Mucosa of gallbladder (tissue), 1 donor: ENCODE data around the gene LAMB3. TPM values are rescaled to one million over a fixed set of nuclear protein-coding genes. Genes with fewer than 3 reads are reported as not detected.
"Not testable (repeated sequence)": the region's sequence is repeated elsewhere in the genome, so short reads cannot be mapped to it uniquely, and the experiment has no call there.

Experiments
- DNase-seq: peaks from one replicate; pipeline ENCODE4 v3.0.0-alpha.2; 2020; ENCODE audit warnings: low spot score
- total RNA-seq: library from RNA; stranded (reverse); gene quantifications from one replicate; pipeline ENCODE4 v1.2.1, GENCODE V29; 2021
- donor health status: DM: no; HTN: no; CAD: no.

The LAMB3 gene
- 7.6 TPM for total RNA-seq

DNA sequence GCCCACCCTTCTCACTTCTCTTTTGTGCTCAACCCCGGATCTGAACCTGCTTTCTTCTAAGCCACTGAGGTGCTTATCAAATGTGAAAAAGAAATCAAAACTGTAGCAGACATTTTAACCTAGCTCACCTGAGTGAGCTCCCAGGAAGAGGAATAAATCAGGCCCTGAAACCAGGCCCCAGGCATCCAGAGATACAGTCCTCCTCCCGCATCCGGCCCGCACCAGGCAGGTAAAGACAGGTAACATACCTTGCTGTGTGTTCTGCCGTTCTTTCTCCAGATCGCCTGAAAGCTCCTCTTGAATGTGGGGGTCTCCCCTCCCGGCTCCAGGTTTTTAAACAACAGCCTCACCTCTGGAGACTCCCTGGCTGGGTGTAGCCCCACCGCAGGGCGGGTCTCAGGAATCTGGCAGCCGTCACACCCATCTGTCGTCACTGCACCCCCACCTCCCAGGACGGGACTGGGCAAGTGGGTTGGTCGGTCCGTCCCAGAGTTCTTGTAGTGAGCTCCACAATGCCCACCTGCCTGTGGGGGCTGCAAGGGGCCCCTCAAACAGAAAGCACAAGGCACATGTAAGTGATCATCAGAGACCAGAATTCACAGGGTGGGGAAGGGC, at the start of gene LAMB3:
Gene LAMB3, minus strand, starts transcription at position 305 of the 615 bp plus-strand sequence. CDS start 1,481 bp downstream, outside the sequence.
- DNase-seq, result no peak

DNA sequence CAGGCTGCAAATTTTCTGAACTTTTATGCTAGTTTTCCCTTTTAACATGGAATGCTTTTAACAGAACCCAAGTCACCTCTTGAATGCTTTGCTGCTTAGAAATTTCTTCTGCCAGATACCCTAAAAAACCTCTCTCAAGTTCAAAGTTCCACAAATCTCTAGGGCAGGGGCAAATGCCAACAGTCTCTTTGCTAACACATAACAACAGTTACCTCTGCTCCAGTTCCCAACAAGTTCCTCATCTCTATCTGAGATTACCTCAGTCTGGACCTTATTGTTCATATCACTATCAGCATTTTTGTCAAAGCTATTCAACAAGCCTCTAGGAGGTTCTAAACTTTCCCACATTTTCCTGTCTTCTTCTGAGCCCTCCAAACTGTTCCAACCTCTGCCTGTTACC, 48.5 kb upstream of the LAMB3 start:
- DNase-seq, result not testable (repeated sequence)

DNA sequence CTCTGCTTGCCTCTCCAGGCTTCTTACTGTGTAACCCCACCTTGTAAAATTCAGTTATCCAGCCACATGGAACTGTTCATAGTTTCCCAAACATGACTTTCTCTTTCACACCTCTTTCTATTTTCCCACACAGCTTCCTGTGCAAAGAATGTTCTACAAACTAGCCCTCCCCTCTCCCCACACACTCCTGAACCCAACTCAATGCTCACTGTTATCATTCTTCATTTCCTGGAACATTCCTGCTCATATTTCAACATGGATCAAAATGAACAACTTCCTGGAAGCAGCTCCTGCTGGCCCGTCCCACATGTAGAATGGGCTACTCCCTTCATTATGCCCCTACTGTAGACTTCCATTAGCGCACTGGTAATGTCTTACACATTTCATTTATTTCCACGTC, 44.9 kb upstream of the LAMB3 start:
- no peak for DNase-seq

DNA sequence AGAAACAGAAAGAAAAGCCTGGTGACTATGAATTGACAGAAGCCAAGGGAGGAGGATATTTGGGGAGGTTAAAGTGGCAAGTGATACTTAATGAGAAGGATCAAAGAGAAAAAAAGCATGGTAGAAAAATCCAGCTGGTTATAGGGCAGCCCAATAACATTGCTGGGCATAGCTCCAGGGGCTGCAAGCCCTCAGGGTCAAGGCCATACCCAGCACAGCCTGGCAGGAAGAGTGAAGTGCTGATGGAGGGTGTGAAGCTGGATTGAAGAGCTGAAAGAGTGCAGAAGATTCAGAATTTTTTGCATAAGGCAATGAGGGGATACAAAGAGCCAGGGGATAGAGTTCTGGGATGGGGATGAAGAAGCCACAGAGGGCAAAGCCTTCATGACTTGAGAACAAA, 44.4 kb upstream of the LAMB3 start:
- no peak for DNase-seq

DNA sequence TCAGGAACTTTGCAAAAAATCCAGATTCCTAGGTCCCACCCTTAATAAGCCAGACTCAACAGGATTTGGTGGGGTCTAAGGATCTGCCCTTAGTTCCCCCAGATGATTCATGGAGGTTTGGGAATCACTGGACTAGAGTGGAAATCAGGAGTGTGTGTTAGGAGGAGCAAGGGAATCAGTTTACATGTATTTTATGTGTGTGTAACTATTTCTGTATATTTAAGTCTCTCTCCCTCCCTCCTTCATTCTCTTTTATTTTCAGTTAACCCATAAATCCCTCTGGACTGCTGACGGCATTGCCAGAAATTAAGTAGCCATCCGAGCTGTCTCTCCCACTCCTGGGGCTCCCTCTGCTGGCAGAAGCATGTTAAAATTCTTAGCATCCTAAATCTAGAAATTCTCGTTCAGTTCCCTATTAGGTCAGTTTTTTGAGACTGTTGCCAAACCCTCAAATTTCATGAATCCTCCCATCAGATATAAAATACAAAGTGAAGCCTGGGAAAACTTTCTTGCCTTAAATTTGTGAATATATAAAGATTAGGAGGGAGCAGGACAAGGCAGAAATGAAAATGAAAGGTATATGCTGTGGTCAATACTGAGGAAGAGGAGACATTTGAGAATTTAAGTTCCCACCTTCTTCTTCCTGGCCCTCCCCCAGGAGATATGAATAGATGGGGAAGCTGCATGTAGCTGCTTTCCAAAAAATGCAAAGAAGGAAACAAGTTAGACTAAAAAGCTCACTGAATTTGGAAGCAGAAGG, 40.7 kb upstream of the LAMB3 start:
- peak; percentile 76 for DNase-seq

GRCh38 chr1:209692296-209692695, 40.1 kb upstream of the LAMB3 start:
- DNase-seq, result no peak

- no peak for DNase-seq
Measured at GRCh38 chr1:209691237-209691636, 39.0 kb upstream of the LAMB3 start.

DNA sequence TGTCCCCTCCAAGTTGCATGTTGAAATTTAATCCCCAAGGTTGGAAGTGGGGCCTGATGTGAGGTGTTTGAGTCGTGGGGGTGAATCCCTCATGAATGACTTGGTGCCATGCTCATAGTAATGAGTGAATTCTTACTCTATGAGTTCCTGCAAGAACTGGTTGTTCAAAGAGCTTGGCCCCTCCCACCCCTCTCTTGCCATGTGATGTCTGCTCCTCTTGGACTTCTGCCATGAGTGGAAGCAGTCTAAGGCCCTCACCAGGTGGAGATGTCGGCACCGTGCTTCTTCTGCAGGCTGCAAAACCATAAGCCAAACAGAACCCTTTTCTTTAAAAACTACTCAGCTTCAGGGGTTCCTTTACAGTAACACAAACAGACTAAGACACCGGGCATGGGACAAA, 37.3 kb upstream of the LAMB3 start:
- DNase-seq, result peak; percentile 53

DNA sequence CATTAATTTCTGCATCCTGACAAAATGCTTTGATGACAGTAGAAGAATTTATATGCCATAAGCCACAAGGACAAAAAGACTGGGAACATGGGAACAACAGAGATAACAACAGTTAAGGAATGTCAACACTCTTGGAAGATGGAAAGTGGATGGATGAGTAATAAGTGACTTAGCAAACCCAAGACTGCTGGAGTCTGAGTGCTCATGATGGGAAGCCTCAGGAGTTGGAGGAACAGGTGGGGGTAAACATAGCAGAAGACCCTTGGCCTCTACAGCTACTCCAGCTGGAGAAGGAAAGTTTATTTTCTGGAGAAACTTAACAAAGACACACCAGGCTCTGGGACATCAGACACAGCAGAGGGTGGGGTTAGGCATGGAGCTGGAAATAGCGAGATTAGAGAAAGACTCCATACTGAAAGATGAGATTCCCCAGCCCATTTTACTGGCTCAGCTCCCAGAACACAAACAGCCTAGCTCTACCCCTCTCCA, 36.6 kb upstream of the LAMB3 start:
- DNase-seq, result peak; percentile 72

- no peak for DNase-seq
Measured at GRCh38 chr1:209686322-209686721, 34.1 kb upstream of the LAMB3 start.

DNA sequence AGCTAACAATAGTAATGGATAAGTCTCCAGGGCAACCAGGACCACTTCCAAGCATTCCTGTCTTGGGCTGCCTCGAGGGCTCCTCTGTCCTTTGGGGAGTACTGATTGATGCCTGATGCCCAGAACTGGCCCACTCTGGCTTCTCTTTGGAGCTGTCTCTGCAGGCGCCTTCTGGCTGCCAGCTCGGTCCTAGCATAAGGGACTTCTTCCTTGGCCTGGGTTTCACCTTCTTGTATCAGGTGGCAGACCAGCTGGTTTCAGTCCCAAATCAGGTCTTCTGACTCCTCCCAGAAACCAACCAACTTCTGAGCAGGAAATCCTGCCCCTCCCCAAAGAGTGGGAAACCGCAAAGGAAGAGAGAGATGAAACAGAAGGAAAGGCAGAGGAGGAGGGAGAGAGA, 33.6 kb upstream of the LAMB3 start:
- DNase-seq, result no peak

DNA sequence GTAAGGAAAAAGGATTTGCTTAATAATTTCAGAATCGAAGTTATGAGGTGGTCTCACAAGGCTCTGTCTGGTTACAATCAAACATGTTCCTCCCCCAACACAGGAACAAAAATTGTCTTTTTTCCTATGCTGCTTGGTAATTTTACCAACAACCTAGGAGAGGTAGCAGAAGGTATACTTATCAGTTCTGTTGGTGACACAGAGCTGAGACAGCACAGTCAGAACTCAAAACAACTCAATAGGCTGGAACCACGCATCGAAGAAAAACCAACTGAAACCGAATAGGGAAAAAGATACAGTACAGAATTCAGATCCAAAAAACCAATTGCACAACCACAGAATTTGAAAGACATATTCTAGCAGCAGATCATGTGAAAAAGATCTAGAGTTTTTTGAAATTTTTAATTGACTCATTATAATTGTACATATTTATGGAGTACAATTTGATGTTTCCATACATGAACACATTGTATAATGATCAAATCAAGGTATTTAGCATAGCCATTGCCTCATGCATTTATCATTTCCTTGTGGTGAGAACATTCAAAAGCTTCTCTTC, 26.8 kb upstream of the LAMB3 start:
- no peak for DNase-seq

DNA sequence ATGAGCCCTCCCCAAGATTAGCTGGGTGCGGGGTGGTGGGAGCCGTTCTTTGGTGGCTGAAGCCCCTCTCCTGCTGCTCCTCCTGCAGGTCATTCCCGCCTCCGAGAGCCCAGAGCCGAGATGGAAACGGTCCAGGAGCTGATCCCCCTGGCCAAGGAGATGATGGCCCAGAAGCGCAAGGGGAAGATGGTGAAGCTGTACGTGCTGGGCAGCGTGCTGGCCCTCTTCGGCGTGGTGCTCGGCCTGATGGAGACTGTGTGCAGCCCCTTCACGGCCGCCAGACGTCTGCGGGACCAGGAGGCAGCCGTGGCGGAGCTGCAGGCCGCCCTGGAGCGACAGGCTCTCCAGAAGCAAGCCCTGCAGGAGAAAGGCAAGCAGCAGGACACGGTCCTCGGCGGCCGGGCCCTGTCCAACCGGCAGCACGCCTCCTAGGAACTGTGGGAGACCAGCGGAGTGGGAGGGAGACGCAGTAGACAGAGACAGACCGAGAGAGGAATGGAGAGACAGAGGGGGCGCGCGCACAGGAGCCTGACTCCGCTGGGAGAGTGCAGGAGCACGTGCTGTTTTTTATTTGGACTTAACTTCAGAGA, 23.4 kb upstream of the LAMB3 start:
- DNase-seq, result no peak

DNA sequence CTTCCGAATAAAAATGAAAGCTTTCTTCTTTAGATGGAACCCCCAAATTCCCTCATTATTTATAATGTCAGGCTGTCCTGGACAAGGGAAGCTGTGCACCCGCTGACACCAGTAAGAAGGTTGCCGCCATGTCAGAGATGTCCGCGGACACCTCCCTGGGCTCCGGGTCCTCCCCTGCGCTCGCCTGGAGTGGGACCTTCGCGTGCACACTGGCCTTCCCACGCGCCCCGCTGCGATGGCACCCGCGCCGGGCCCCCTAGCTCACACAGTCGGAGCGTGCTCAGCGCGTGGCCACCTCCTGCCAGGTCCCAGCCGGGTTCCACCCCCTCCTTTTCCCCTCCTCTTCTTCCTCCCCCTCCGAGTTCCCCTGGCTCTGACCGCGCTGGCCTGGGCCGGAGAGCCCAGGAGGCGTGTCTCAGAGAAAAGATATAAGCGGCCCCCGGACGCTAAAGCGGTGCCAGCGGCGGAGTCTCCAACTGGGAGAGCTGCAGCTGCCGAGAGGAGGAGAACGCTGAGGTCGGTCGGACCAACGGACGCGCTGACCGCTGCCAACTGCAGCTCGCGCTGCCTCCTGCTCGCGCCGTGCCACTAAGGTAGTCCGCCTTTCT, 22.8 kb upstream of the LAMB3 start, which contains the start of gene G0S2:
Gene G0S2, plus strand, starts transcription at position 456 of the 608 bp plus-strand sequence. CDS start 273 bp downstream, outside the sequence.
- DNase-seq, result peak; percentile 51

GRCh38 chr1:209673631-209674417, 21.6 kb upstream of the LAMB3 start:
- DNase-seq, result no peak

DNA sequence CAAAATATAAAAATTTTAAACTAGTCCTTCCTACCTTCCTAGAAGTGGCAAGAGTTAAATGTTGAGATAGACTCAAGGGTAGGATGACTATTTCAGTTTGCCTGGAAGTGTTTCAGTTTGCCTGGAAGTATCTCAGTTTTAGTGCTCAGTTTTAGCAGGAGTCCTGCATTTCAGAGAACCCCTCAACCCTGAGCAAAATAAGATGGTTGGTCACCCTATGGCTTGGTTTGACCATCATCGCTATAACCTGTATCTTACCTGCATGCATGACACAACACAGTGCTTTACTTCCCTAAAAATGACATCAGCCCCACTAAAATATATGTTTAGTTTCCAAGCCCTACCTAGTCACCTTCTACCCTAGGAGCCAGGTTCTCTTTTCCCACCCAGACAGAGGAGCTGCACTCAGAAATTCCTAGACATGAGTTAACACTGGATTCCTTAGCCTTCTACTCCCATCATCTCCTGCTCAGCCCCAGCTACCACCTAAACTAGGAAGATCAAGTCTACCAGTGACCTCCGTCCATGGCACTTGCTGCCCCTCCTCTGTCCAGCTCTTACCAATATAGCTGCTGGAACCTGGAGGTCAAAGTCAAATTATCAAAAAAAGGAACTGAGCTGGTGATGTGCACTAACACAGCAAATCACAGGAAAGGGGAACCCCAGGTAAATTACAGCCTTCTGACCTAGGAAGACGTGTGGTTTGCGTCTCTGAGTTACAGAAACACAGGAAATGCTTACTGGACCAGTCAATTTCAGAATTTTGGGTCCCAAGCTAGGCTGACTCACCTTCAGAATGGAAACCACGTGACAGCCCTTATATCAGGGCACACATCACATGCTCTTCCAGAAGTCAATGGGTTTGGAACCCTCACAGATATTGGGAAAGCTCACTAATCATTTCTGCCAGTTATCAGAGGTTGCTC, 20.7 kb upstream of the LAMB3 start:
- DNase-seq, result no peak

DNA sequence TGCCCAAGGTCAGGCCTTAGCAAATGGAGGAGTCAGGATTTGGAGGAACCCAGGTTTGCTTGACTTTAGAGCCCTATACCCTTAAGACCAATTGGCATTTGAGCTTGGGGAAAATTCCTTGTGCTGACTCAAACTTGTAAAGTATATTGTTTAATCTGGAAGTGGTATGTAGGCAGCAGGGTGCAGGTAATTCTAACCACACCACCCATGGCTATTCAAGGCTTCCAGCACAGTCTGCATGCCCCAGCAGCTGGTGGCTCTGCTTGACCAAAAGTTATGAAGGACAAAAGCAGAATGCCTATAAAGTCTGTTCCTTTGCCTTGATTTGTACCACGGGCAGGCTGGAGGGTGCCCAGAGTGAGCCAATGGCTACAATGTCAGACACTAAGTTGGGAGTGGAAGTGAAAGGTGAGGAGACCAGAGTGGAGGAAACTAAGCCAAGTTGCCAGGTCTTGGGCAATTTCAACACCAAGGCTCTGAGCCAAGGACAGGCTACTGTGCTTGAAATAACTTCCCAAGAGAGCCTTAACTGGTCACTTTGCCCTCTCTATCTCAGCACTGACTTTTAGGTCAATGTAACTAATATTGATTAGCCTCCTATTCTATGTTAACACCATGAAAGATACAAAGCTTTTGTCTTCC, 18.3 kb upstream of the LAMB3 start:
- DNase-seq, result no peak

GRCh38 chr1:209667708-209668107, 15.5 kb upstream of the LAMB3 start:
- DNase-seq, result no peak

GRCh38 chr1:209667103-209667502, 14.9 kb upstream of the LAMB3 start:
- no peak for DNase-seq

GRCh38 chr1:209662879-209663327, 10.7 kb upstream of the LAMB3 start:
- no peak for DNase-seq
